PFSK-1 (cell line): Measurements from ENCODE around the gene MBOAT2.

Experiments
- FOXP2 ChIP-seq: optimal IDR thresholded peaks from 2 replicates; pipeline ENCODE3; 2011; ENCODE audit warnings: borderline replicate concordance, control low read depth, inconsistent platforms; ENCODE audit not compliant: insufficient read depth; ENCODE audit errors: extremely low read length, extremely low read depth
- POLR2AphosphoS5 ChIP-seq: IDR thresholded peaks from 2 replicates; pipeline ENCODE4 v1.6.1; 2012; ENCODE audit warnings: low read depth, mild to moderate bottlenecking, control low read depth, low read length, moderate library complexity
- SIN3A ChIP-seq: IDR thresholded peaks from 2 replicates; pipeline ENCODE4 v1.6.1; 2012; ENCODE audit warnings: mild to moderate bottlenecking, low read length, moderate library complexity, borderline replicate concordance; ENCODE audit not compliant: insufficient read depth
- TAF1 ChIP-seq: IDR thresholded peaks from 2 replicates; pipeline ENCODE4 v1.6.1; 2012; ENCODE audit warnings: low read length, control low read depth, borderline replicate concordance; ENCODE audit not compliant: insufficient read depth
- TF ChIP-seq, protein P1 (sequence below), 2 experiments: IDR thresholded peaks; 2 replicates each; pipeline versions ENCODE4 v1.6.1 to v1.8.0; 2011 to 2012; ENCODE audit warnings: low read depth in 2 of 2, low read length in 2 of 2, control low read depth in 1 of 2, inconsistent platforms in 1 of 2, mild to moderate bottlenecking in 1 of 2, moderate library complexity in 1 of 2; ENCODE audit not compliant: insufficient read depth in 1 of 2

MBOAT2 gene

DNA sequence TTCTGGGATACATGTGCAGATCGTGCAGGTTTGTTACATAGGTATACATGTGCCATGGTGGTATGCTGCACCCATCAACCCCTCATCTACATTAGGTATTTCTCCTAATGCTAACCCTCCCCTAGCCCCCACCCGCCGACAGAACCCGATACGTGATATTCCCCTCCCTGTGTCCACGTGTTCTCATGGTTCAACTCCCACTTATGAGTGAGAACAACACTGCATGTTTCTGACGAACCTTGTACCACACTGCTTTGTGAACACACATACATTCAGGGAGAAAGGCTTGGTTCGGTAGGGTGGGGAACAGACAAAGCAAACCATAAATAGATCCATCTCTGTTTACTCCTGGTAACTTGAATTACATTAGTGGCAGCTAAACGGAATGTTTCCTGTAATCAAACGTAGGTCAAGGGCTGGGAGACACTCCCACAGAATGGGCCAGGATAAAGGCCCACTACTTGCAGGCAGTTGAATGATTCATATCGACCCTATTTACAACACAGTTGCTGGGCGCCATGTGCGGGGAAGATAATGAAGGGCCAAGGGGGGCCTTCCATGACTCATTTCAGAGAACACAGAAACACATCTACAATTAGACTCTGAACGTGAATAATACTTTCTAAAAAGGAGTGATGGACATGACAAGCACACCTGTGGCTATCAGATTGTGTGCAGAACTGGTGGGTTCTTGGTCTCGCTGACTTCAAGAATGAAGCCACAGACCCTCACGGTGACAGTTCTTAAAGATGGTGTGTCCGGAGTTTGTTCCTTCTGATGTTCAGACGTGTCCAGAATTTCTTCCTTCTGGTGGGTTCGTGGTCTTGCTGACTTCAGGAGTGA, 109.3 kb downstream of the MBOAT2 start:
- TF ChIP-seq, protein P1, sequence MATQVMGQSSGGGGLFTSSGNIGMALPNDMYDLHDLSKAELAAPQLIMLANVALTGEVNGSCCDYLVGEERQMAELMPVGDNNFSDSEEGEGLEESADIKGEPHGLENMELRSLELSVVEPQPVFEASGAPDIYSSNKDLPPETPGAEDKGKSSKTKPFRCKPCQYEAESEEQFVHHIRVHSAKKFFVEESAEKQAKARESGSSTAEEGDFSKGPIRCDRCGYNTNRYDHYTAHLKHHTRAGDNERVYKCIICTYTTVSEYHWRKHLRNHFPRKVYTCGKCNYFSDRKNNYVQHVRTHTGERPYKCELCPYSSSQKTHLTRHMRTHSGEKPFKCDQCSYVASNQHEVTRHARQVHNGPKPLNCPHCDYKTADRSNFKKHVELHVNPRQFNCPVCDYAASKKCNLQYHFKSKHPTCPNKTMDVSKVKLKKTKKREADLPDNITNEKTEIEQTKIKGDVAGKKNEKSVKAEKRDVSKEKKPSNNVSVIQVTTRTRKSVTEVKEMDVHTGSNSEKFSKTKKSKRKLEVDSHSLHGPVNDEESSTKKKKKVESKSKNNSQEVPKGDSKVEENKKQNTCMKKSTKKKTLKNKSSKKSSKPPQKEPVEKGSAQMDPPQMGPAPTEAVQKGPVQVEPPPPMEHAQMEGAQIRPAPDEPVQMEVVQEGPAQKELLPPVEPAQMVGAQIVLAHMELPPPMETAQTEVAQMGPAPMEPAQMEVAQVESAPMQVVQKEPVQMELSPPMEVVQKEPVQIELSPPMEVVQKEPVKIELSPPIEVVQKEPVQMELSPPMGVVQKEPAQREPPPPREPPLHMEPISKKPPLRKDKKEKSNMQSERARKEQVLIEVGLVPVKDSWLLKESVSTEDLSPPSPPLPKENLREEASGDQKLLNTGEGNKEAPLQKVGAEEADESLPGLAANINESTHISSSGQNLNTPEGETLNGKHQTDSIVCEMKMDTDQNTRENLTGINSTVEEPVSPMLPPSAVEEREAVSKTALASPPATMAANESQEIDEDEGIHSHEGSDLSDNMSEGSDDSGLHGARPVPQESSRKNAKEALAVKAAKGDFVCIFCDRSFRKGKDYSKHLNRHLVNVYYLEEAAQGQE (IDR thresholded peaks at IDR 0.05; ENCODE audit: insufficient read depth in 1 of 2, low read depth in 2 of 2, low read length in 2 of 2) = no peak
- TF ChIP-seq POLR2AphosphoS5 (no peak), FOXP2 (no peak), TAF1 (no peak), SIN3A (no peak)

- TF ChIP-seq FOXP2 (no peak), SIN3A (no peak), TAF1 (no peak), POLR2AphosphoS5 (no peak)
- TF ChIP-seq, protein P1 (IDR thresholded peaks at IDR 0.05; ENCODE audit: insufficient read depth in 1 of 2, low read depth in 2 of 2, low read length in 2 of 2) = no peak
Observed at GRCh38 chr2:8893474-8893873, 110.0 kb downstream of the MBOAT2 start.

GRCh38 chr2:8892111-8892510, 111.4 kb downstream of the MBOAT2 start:
- TF ChIP-seq FOXP2 = no peak
- TF ChIP-seq TAF1 = no peak
- no peak for TF ChIP-seq SIN3A
- TF ChIP-seq, protein P1 (IDR thresholded peaks at IDR 0.05; ENCODE audit: insufficient read depth in 1 of 2, low read depth in 2 of 2, low read length in 2 of 2) = no peak
- no peak for TF ChIP-seq POLR2AphosphoS5

DNA sequence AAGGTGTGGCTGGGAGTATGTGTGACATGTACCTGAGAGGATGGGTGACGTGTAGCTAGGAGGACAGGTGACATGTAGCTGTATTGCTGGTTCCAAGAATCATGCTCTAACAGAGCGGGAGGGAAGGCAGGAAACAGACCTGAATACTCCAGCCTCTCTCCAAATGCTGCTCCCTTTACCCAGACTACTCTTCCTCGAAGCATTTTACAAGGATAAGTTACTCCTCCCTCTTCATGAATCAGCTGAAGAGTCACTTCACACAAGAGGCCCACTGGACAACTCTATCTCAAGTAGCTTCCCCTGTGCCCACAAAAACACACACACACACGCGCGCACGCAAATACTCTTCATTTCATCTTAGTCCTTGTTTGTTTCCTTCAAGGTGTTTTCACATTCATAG, 113.5 kb downstream of the MBOAT2 start:
- TF ChIP-seq FOXP2 (no peak), POLR2AphosphoS5 (no peak), TAF1 (no peak), SIN3A (no peak)
- TF ChIP-seq, protein P1 (IDR thresholded peaks at IDR 0.05; ENCODE audit: insufficient read depth in 1 of 2, low read depth in 2 of 2, low read length in 2 of 2) = no peak

- TF ChIP-seq, protein P1 (IDR thresholded peaks at IDR 0.05; ENCODE audit: insufficient read depth in 1 of 2, low read depth in 2 of 2, low read length in 2 of 2) = no peak
- TF ChIP-seq FOXP2 (no peak), POLR2AphosphoS5 (no peak), TAF1 (no peak)
Observed at GRCh38 chr2:8888963-8889362, 114.5 kb downstream of the MBOAT2 start.
